Measurements from ENCODE around the gene PARP12.

PARP12 gene

DNA sequence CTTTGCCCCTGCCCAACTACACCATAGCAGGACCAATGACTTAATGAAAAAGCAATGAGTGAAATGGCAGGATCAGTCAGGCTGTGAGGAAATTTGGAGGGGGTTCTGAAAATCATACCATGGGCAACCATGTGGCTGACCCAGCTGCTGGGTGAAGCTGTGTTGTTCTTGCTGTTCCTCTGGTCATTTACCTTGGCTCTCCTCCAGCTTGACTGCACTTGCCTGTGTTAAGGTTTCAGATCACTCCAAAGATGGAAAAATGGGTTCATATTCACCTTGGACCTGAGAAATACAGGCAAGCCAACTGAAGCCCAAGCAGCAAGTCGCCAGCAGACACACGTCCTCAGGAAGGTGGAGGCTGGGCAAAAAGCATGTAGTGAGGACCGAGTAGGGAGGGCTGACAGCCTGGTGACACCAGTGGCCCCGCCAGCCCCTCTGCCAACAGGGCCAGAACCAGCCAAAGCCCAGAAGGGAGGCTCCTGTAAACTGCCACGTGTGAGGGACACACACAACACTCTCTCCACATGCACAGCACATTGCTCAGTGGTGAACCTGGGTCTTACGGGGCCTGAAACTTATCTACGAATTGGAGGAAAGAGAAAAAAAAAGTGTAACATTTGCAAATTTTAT, 40.1 kb downstream of the PARP12 start:
- Histone ChIP-seq H3K4me1 (ENCODE audit: control insufficient read depth in 1 of 2, insufficient read depth in 2 of 2, low read length in 2 of 2) (no peaks in the 10 kb centered on the region), H3K9me3 (ENCODE audit: control insufficient read depth in 1 of 2, low read length in 2 of 2) (no peaks in the 10 kb centered on the region), H3K27ac (ENCODE audit: low read length) (no peak overlapping the region), H3K27me3 (ENCODE audit: low read depth, low read length) (no peaks in the 10 kb centered on the region), H3K36me3 (ENCODE audit: control insufficient read depth in 1 of 2, insufficient read depth in 2 of 2, low read length in 2 of 2) (peaks cover 19 to 48% of the 10 kb centered on the region in 2 donors), H3K4me3 (ENCODE audit: low read depth in 1 of 2, low read length in 2 of 2) (no peak overlapping the region)

- Histone ChIP-seq H3K4me1 (ENCODE audit: control insufficient read depth in 1 of 2, insufficient read depth in 2 of 2, low read length in 2 of 2) (no peaks in the 10 kb centered on the region), H3K4me3 (ENCODE audit: low read depth in 1 of 2, low read length in 2 of 2) (no peak overlapping the region), H3K27me3 (ENCODE audit: low read depth, low read length) (no peaks in the 10 kb centered on the region), H3K36me3 (ENCODE audit: control insufficient read depth in 1 of 2, insufficient read depth in 2 of 2, low read length in 2 of 2) (peaks cover 19 to 37% of the 10 kb centered on the region in 2 donors), H3K27ac (ENCODE audit: low read length) (no peak overlapping the region), H3K9me3 (ENCODE audit: control insufficient read depth in 1 of 2, low read length in 2 of 2) (no peaks in the 10 kb centered on the region)
Measured at GRCh38 chr7:140021603-140022002, 41.1 kb downstream of the PARP12 start.

DNA sequence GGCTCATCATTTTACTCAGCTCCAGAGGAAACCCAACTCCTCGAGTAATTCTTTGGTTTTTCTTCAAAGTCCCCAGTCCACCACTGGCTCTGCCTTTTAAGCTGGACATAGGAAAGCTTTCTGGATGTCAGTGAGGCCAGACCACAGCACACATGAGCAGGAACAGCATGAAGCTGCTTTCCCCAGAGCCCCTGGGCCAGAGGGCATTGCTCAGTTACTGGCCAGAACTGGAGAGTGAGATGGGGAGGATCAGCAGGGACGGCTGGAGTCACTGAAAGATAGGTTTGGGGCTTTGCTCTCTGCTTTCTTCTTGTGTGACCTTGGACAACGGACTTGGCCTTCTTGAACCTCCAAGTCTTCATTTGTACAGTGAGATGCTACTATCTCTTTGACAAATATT, 43.1 kb downstream of the PARP12 start:
- no peaks in the 10 kb centered on the region for H3K4me1 ChIP-seq (ENCODE audit: control insufficient read depth in 1 of 2, insufficient read depth in 2 of 2, low read length in 2 of 2)

DNA sequence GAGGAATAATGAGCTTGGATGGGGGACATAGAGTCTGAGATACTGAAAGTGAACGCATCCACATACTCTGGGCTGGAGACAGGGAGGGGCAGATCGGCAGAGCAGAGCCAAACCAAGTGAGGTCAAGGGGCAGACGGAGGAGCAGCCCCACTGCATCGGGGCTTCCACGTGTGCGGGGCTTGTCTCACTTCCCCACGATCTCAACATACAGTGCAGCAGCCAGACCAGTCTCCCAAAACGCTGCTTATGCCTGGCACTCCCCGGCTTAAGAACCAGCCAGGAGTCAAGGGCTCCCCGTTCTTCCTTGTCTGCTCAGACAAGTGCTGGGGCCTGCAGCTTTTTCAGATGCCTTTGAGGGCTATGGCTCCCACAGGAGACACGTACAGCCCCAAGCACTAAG, 43.6 kb downstream of the PARP12 start:
- H3K4me1 ChIP-seq (ENCODE audit: control insufficient read depth in 1 of 2, insufficient read depth in 2 of 2, low read length in 2 of 2), result no peaks in the 10 kb centered on the region
- peaks cover 7 to 13% of the 10 kb centered on the region in 2 donors for H3K36me3 ChIP-seq (ENCODE audit: control insufficient read depth in 1 of 2, insufficient read depth in 2 of 2, low read length in 2 of 2)
- no peaks in the 10 kb centered on the region for H3K9me3 ChIP-seq (ENCODE audit: control insufficient read depth in 1 of 2, low read length in 2 of 2)
- no peaks in the 10 kb centered on the region for H3K27me3 ChIP-seq (ENCODE audit: low read depth, low read length)
- H3K27ac ChIP-seq (ENCODE audit: low read length), result no peak overlapping the region
- H3K4me3 ChIP-seq (ENCODE audit: low read depth in 1 of 2, low read length in 2 of 2), result no peak overlapping the region

More for the DNA sequence above, 43.1 kb downstream of the PARP12 start:
- Histone ChIP-seq H3K9me3 (ENCODE audit: control insufficient read depth in 1 of 2, low read length in 2 of 2) (no peaks in the 10 kb centered on the region), H3K27me3 (ENCODE audit: low read depth, low read length) (no peaks in the 10 kb centered on the region), H3K36me3 (ENCODE audit: control insufficient read depth in 1 of 2, insufficient read depth in 2 of 2, low read length in 2 of 2) (peaks cover 11 to 17% of the 10 kb centered on the region in 2 donors), H3K27ac (ENCODE audit: low read length) (no peak overlapping the region), H3K4me3 (ENCODE audit: low read depth in 1 of 2, low read length in 2 of 2) (no peak overlapping the region)

DNA sequence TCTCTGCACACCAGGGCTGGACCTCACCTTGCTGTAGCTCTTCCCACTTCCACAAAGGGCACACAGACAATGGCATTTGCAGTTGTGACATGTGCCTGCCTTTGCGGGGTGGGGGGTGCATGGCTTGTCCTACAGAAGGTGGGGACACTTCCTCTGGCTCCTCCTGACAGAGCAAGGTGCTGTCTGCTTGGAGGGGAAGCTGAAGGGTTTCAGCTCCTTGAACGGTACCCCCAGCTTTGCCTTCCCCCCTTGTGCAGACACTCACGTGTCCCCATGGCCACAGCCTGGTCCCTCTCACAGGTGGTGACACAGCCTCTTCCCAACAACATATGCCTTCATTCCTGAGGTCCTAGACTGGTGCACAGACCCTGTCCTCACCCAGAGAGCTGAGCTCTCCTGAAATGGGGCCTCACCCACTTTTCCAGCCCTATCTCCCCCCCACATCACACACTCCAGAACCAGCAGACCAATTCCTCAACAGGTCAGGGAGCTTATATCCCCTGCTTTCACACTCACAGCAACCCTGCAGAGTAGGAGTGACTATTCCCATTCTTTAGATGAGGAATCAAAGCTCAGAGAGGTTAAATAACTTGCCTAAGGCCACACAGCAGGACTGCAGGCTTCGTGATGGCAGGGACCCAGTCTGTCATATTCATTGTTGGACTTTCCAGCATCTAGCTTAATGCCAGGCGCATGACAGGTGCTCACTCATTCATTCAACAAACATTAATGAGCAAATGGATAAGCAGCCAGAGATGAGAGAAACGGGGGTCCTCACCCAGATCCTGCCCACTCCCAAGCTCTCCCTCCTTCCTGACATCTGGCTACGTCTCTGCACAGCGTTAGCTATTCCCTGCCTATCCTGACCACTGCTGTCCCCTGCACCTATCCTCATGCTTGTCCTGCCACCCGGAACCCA, 44.4 kb downstream of the PARP12 start:
- Histone ChIP-seq H3K27ac (ENCODE audit: low read length) (no peak overlapping the region), H3K9me3 (ENCODE audit: control insufficient read depth in 1 of 2, low read length in 2 of 2) (no peaks in the 10 kb centered on the region), H3K27me3 (ENCODE audit: low read depth, low read length) (no peaks in the 10 kb centered on the region), H3K4me1 (ENCODE audit: control insufficient read depth in 1 of 2, insufficient read depth in 2 of 2, low read length in 2 of 2) (no peaks in the 10 kb centered on the region), H3K4me3 (ENCODE audit: low read depth in 1 of 2, low read length in 2 of 2) (no peak overlapping the region), H3K36me3 (ENCODE audit: control insufficient read depth in 1 of 2, insufficient read depth in 2 of 2, low read length in 2 of 2) (peaks cover 0 to 7% of the 10 kb centered on the region in 2 donors)

GRCh38 chr7:140017543-140017942, 45.2 kb downstream of the PARP12 start:
- peaks cover 0 to 5% of the 10 kb centered on the region in 2 donors for H3K36me3 ChIP-seq (ENCODE audit: control insufficient read depth in 1 of 2, insufficient read depth in 2 of 2, low read length in 2 of 2)

DNA sequence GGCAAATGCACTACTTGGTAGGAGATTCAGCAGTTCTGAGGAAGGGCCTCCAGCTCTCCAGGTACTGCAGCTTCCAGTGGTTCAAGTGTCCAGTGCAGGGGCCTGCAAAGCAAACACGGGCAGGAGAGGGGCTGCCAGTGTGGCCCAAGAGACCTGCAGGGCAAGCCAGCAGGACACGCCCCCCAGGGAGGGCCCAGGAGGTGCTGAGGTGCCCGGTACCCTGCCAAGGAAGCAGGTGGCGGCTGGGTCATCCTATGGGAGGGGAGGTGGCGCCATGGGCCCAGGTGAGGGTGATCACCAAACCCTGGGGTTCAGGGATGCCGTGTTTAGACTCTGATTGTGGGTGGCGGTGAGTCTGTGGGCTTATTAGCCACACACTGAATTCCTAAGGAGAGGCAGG, 45.7 kb downstream of the PARP12 start:
- Histone ChIP-seq H3K4me3 (ENCODE audit: low read depth in 1 of 2, low read length in 2 of 2) (no peak overlapping the region), H3K9me3 (ENCODE audit: control insufficient read depth in 1 of 2, low read length in 2 of 2) (no peaks in the 10 kb centered on the region), H3K27ac (ENCODE audit: low read length) (no peak overlapping the region), H3K36me3 (ENCODE audit: control insufficient read depth in 1 of 2, insufficient read depth in 2 of 2, low read length in 2 of 2) (no peaks in the 10 kb centered on the region), H3K4me1 (ENCODE audit: control insufficient read depth in 1 of 2, insufficient read depth in 2 of 2, low read length in 2 of 2) (no peaks in the 10 kb centered on the region), H3K27me3 (ENCODE audit: low read depth, low read length) (no peaks in the 10 kb centered on the region)

More at GRCh38 chr7:140017543-140017942, 45.2 kb downstream of the PARP12 start:
- Histone ChIP-seq H3K4me3 (ENCODE audit: low read depth in 1 of 2, low read length in 2 of 2) (no peak overlapping the region), H3K9me3 (ENCODE audit: control insufficient read depth in 1 of 2, low read length in 2 of 2) (no peaks in the 10 kb centered on the region), H3K27me3 (ENCODE audit: low read depth, low read length) (no peaks in the 10 kb centered on the region), H3K27ac (ENCODE audit: low read length) (no peak overlapping the region), H3K4me1 (ENCODE audit: control insufficient read depth in 1 of 2, insufficient read depth in 2 of 2, low read length in 2 of 2) (no peaks in the 10 kb centered on the region)

- H3K36me3 ChIP-seq (ENCODE audit: control insufficient read depth in 1 of 2, insufficient read depth in 2 of 2, low read length in 2 of 2), result no peaks in the 10 kb centered on the region
- H3K27ac ChIP-seq (ENCODE audit: low read length), result no peak overlapping the region
- H3K27me3 ChIP-seq (ENCODE audit: low read depth, low read length), result no peaks in the 10 kb centered on the region
- no peaks in the 10 kb centered on the region for H3K4me1 ChIP-seq (ENCODE audit: control insufficient read depth in 1 of 2, insufficient read depth in 2 of 2, low read length in 2 of 2)
- H3K9me3 ChIP-seq (ENCODE audit: control insufficient read depth in 1 of 2, low read length in 2 of 2), result no peaks in the 10 kb centered on the region
- H3K4me3 ChIP-seq (ENCODE audit: low read depth in 1 of 2, low read length in 2 of 2), result no peak overlapping the region
Measured at GRCh38 chr7:140016540-140016939, 46.2 kb downstream of the PARP12 start.

- no peaks in the 10 kb centered on the region for H3K27me3 ChIP-seq (ENCODE audit: low read depth, low read length)
- no peak overlapping the region for H3K4me3 ChIP-seq (ENCODE audit: low read depth in 1 of 2, low read length in 2 of 2)
- no peak overlapping the region for H3K27ac ChIP-seq (ENCODE audit: low read length)
- H3K4me1 ChIP-seq (ENCODE audit: control insufficient read depth in 1 of 2, insufficient read depth in 2 of 2, low read length in 2 of 2), result no peaks in the 10 kb centered on the region
- no peaks in the 10 kb centered on the region for H3K9me3 ChIP-seq (ENCODE audit: control insufficient read depth in 1 of 2, low read length in 2 of 2)
- no peaks in the 10 kb centered on the region for H3K36me3 ChIP-seq (ENCODE audit: control insufficient read depth in 1 of 2, insufficient read depth in 2 of 2, low read length in 2 of 2)
Measured at GRCh38 chr7:140015471-140015970, 47.2 kb downstream of the PARP12 start.

- Histone ChIP-seq H3K4me3 (ENCODE audit: low read depth in 1 of 2, low read length in 2 of 2) (no peak overlapping the region), H3K27ac (ENCODE audit: low read length) (no peak overlapping the region), H3K36me3 (ENCODE audit: control insufficient read depth in 1 of 2, insufficient read depth in 2 of 2, low read length in 2 of 2) (no peaks in the 10 kb centered on the region), H3K9me3 (ENCODE audit: control insufficient read depth in 1 of 2, low read length in 2 of 2) (no peaks in the 10 kb centered on the region), H3K4me1 (ENCODE audit: control insufficient read depth in 1 of 2, insufficient read depth in 2 of 2, low read length in 2 of 2) (no peaks in the 10 kb centered on the region), H3K27me3 (ENCODE audit: low read depth, low read length) (no peaks in the 10 kb centered on the region)
Measured at GRCh38 chr7:140014123-140014522, 48.6 kb downstream of the PARP12 start.

- Histone ChIP-seq H3K27ac (ENCODE audit: low read length) (no peak overlapping the region), H3K36me3 (ENCODE audit: control insufficient read depth in 1 of 2, insufficient read depth in 2 of 2, low read length in 2 of 2) (no peaks in the 10 kb centered on the region), H3K27me3 (ENCODE audit: low read depth, low read length) (no peaks in the 10 kb centered on the region), H3K9me3 (ENCODE audit: control insufficient read depth in 1 of 2, low read length in 2 of 2) (no peaks in the 10 kb centered on the region), H3K4me1 (ENCODE audit: control insufficient read depth in 1 of 2, insufficient read depth in 2 of 2, low read length in 2 of 2) (no peaks in the 10 kb centered on the region), H3K4me3 (ENCODE audit: low read depth in 1 of 2, low read length in 2 of 2) (no peak overlapping the region)
Measured at GRCh38 chr7:140013676-140014075, 49.1 kb downstream of the PARP12 start.
